Pancreas (tissue), 10 donors: Measurements from ENCODE around the gene WDR27. TPM values are rescaled to one million over a fixed set of nuclear protein-coding genes. Genes with fewer than 3 reads are reported as not detected.

Experiments
- ATAC-seq, 4 donors: fragments of 200-7000 bp; cut with Tn5 transposase; one replicate each; pipeline versions ENCODE4 v1.8.0 to v1.9.1; 2020; ENCODE audit warnings: mild to moderate bottlenecking in 4 of 4, moderate library complexity in 4 of 4
- DNase-seq, 6 donors: peaks; one replicate each; pipeline ENCODE4 v3.0.0-alpha.2; 2020
- FAIRE-seq: peaks from 2 replicates; lab custom pipeline; 2012; peaks lifted over from hg19 to GRCh38; lab: Jason Lieb, UNC
- H3K27ac ChIP-seq, 4 donors: fragments of 200-600 bp; sonication (generic); 1 replicate in 3 of 4; 2 replicates in 1 of 4; pipeline versions ENCODE4 v1.5.0 to v1.8.0; 2020
- H3K27me3 ChIP-seq, 4 donors: fragments of 200-600 bp; one replicate each; pipeline ENCODE4 v1.8.0; 2021
- H3K36me3 ChIP-seq, 3 donors: fragments of 200-600 bp; sonication (generic) in 1 of 3; one replicate each; pipeline versions ENCODE4 v1.5.0 to v1.8.0; 2020 to 2021
- H3K4me1 ChIP-seq, 3 donors: fragments of 200-600 bp; one replicate each; pipeline ENCODE4 v1.8.0; 2021
- H3K4me3 ChIP-seq, 4 donors: fragments of 200-600 bp; sonication (generic) in 2 of 4; one replicate each; pipeline versions ENCODE4 v1.5.0 to v1.8.0; 2020 to 2021
- H3K9me3 ChIP-seq, 4 donors: fragments of 200-600 bp; one replicate each; pipeline ENCODE4 v1.8.0; 2021
- CTCF ChIP-seq, 4 donors: fragments of 200-600 bp; sonication (generic) in 3 of 4; IDR thresholded peaks; one replicate each; pipeline versions ENCODE4 v1.5.0 to v1.8.0; 2021; ENCODE audit warnings: antibody characterized with exemption in 4 of 4
- WGBS, 2 donors: extraction: QIAGEN DNeasy Blood & Tissue Kit; methylation state at CpG; one replicate each; pipeline ENCODE4 v1.1.7; 2013; 5-methylcytosine and 5-hydroxymethylcytosine counted together
- intact Hi-C, 3 donors: fragments of 100-400 bp; cut with DNase I; formaldehyde crosslinking; loops; one replicate each; pipeline versions ENCODE4 v1.11.1 to v1.14.2; 2022
- polyA plus RNA-seq, 2 donors: library from polyadenylated mRNA; stranded (reverse); fragments of 200-250 nt; gene quantifications; one replicate each; pipeline ENCODE4 v1.2.3, GENCODE V29; 2013
- total RNA-seq, 6 donors: library from RNA; stranded (reverse); fragmentation: NEBNext Ultra II Directional in 4 of 6; extraction: Animal tissue kit (Norgen Biotek cat#: 25700) in 4 of 6; gene quantifications; one replicate each; pipeline versions ENCODE4 v1.2.1 to v1.2.4, GENCODE V29; 2021 to 2023
- donor health status: healthy with polysubstance abuse.
- donor health status: DM: no; HTN: no; CAD: no; lungs with moderate emphysema.
- donor health status: DM: no; HTN: no; CAD: no.
- donor health status: control.
- donor health status: control.
- donor health status: Bipolar disorder and iron deficiency.
- donor health status: DM: yes; HTN: yes; CAD: no.
- donor health status: DM: no; HTN: no; CAD: no.
- donor health status: DM: no; HTN: no; CAD: no.
- donor health status: DM: yes; HTN: yes; CAD: no.

The WDR27 gene
- total and polyA plus RNA-seq, 8 donors = 9.6 to 43.1 (median 16.4) TPM

- no peaks in the 10 kb centered on the region for H3K4me1 ChIP-seq
- no peak for TF ChIP-seq CTCF (IDR thresholded peaks at IDR 0.05)
- no peak for FAIRE-seq
- DNase-seq = no peak
- ATAC-seq = no peak
- H3K27ac ChIP-seq = no peak overlapping the region
- intact Hi-C loops = no loop called here
- 88 to 90% methylated on average over 12 of the region's 12 CpGs for WGBS, 2 donors
- H3K27me3 ChIP-seq = no peaks in the 10 kb centered on the region
- no peak overlapping the region for H3K4me3 ChIP-seq
- no peaks in the 10 kb centered on the region for H3K9me3 ChIP-seq
- no peaks in the 10 kb centered on the region for H3K36me3 ChIP-seq
Observed at GRCh38 chr6:169651498-169651897, 50.3 kb downstream of the WDR27 start.

- 88 to 92% methylated on average over 3 to 6 of the region's 6 CpGs for WGBS, 2 donors
Observed at GRCh38 chr6:169650959-169651292, 50.9 kb downstream of the WDR27 start.

GRCh38 chr6:169650241-169650958, 51.4 kb downstream of the WDR27 start:
- no peak overlapping the region for H3K4me3 ChIP-seq
- no peaks in the 10 kb centered on the region for H3K9me3 ChIP-seq
- intact Hi-C loops = no loop called here
- 89 to 95% methylated on average over 3 of the region's 3 CpGs for WGBS, 2 donors
- DNase-seq (no peak), ATAC-seq (no peak), FAIRE-seq (no peak)
- no peak overlapping the region for H3K27ac ChIP-seq
- TF ChIP-seq CTCF (IDR thresholded peaks at IDR 0.05) = no peak
- H3K36me3 ChIP-seq = no peaks in the 10 kb centered on the region
- no peaks in the 10 kb centered on the region for H3K4me1 ChIP-seq
- H3K27me3 ChIP-seq = no peaks in the 10 kb centered on the region

More at GRCh38 chr6:169650959-169651292, 50.9 kb downstream of the WDR27 start:
- TF ChIP-seq CTCF (IDR thresholded peaks at IDR 0.05) = no peak
- no peak overlapping the region for H3K4me3 ChIP-seq
- no peak for DNase-seq
- intact Hi-C loops = no loop called here
- H3K27me3 ChIP-seq = no peaks in the 10 kb centered on the region
- no peak for FAIRE-seq
- ATAC-seq = no peak
- no peaks in the 10 kb centered on the region for H3K36me3 ChIP-seq
- no peaks in the 10 kb centered on the region for H3K9me3 ChIP-seq
- H3K27ac ChIP-seq = no peak overlapping the region
- no peaks in the 10 kb centered on the region for H3K4me1 ChIP-seq

GRCh38 chr6:169648617-169649016, 53.2 kb downstream of the WDR27 start:
- FAIRE-seq = no peak
- Histone ChIP-seq H3K4me1 (no peaks in the 10 kb centered on the region), H3K27me3 (no peaks in the 10 kb centered on the region), H3K9me3 (no peaks in the 10 kb centered on the region), H3K27ac (no peak overlapping the region), H3K4me3 (no peak overlapping the region), H3K36me3 (no peaks in the 10 kb centered on the region)
- intact Hi-C loops = no loop called here
- ATAC-seq = no peak
- 83 to 86% methylated on average over 9 of the region's 9 CpGs for WGBS, 2 donors
- no peak for DNase-seq
- TF ChIP-seq CTCF (IDR thresholded peaks at IDR 0.05) = no peak

GRCh38 chr6:169648092-169648491, 53.7 kb downstream of the WDR27 start:
- DNase-seq (no peak), ATAC-seq (no peak), FAIRE-seq (no peak)
- no peak for TF ChIP-seq CTCF (IDR thresholded peaks at IDR 0.05)
- no peaks in the 10 kb centered on the region for H3K9me3 ChIP-seq
- intact Hi-C loops = no loop called here
- WGBS, 2 donors = 91 to 96% methylated on average over 10 of the region's 10 CpGs
- H3K4me1 ChIP-seq = no peaks in the 10 kb centered on the region
- no peak overlapping the region for H3K4me3 ChIP-seq
- H3K27me3 ChIP-seq = no peaks in the 10 kb centered on the region
- H3K27ac ChIP-seq = no peak overlapping the region
- no peaks in the 10 kb centered on the region for H3K36me3 ChIP-seq
